Aorta (tissue), 5 donors: ENCODE results near the gene LRRFIP1. TPM values are rescaled to one million over a fixed set of nuclear protein-coding genes. Genes with fewer than 3 reads are reported as not detected.
A peak's percentile ranks its signal among the peaks of the same experiment; 100 is the strongest.

Source experiments
- ATAC-seq: fragments of 200-7000 bp; cut with Tn5 transposase; one replicate; pipeline ENCODE4 v1.9.1; 2022; ENCODE audit warnings: moderate library complexity; ENCODE audit not compliant: low FRiP score
- DNase-seq, 2 donors: peaks; one replicate each; pipeline ENCODE4 v3.0.0-alpha.2; 2020
- H3K27ac ChIP-seq, 2 donors: one replicate each; pipeline ENCODE4 v1.5.1; 2013; ENCODE audit warnings: low read length in 2 of 2, mild to moderate bottlenecking in 2 of 2, moderate library complexity in 2 of 2, control low read depth in 1 of 2, inconsistent platforms in 1 of 2, low read depth in 1 of 2
- H3K27me3 ChIP-seq, 2 donors: one replicate each; pipeline ENCODE4 v1.6.1; 2013; ENCODE audit warnings: control low read depth in 1 of 2, low read length in 1 of 2, mild to moderate bottlenecking in 1 of 2, moderate library complexity in 1 of 2; ENCODE audit not compliant: insufficient read depth in 2 of 2, control insufficient read depth in 1 of 2
- H3K36me3 ChIP-seq, 2 donors: one replicate each; pipeline ENCODE4 v1.6.1; 2013; ENCODE audit warnings: control low read depth in 1 of 2, low read length in 1 of 2, mild to moderate bottlenecking in 1 of 2; ENCODE audit not compliant: insufficient read depth in 2 of 2, control insufficient read depth in 1 of 2
- H3K4me1 ChIP-seq, 2 donors: one replicate each; pipeline ENCODE4 v1.6.1; 2013; ENCODE audit warnings: low read length in 2 of 2, control low read depth in 1 of 2, mild to moderate bottlenecking in 1 of 2, moderate library complexity in 1 of 2; ENCODE audit not compliant: insufficient read depth in 2 of 2, control insufficient read depth in 1 of 2
- H3K4me3 ChIP-seq, 2 donors: one replicate each; pipeline ENCODE4 v1.5.1; 2013; ENCODE audit warnings: low read length in 2 of 2, control low read depth in 1 of 2, mild to moderate bottlenecking in 1 of 2
- H3K9me3 ChIP-seq: one replicate; pipeline ENCODE4 v1.6.1; 2013; ENCODE audit warnings: mild to moderate bottlenecking, low read length; ENCODE audit not compliant: control insufficient read depth
- WGBS, 2 donors: extraction: QIAGEN DNeasy Blood & Tissue Kit; methylation state at CpG; one replicate each; pipeline ENCODE4 v1.1.7; 2013; 5-methylcytosine and 5-hydroxymethylcytosine counted together
- intact Hi-C, 2 donors: fragments of 100-400 bp; cut with DNase I; formaldehyde crosslinking; loops; one replicate each; pipeline versions ENCODE4 v1.14.2 to v1.15.0; 2022
- polyA plus RNA-seq, 2 donors: library from polyadenylated mRNA; stranded (reverse); fragments of 200-250 nt; gene quantifications; one replicate each; pipeline ENCODE4 v1.2.3, GENCODE V29; 2013
- total RNA-seq, 2 donors: library from RNA; stranded (reverse); fragmentation: NEBNext Ultra II Directional; extraction: Animal tissue kit (Norgen Biotek cat#: 25700); gene quantifications; one replicate each; pipeline ENCODE4 v1.2.1, GENCODE V29; 2021
- donor health status: healthy with polysubstance abuse.
- donor health status: Bipolar disorder and iron deficiency.
- donor health status: DM: no; HTN: no; CAD: no.
- donor health status: DM: no; HTN: no; CAD: no.
- donor health status: DM: yes; HTN: yes; CAD: no.

Gene LRRFIP1
- total and polyA plus RNA-seq, 4 donors, result 100 to 348 (median 169) TPM

DNA sequence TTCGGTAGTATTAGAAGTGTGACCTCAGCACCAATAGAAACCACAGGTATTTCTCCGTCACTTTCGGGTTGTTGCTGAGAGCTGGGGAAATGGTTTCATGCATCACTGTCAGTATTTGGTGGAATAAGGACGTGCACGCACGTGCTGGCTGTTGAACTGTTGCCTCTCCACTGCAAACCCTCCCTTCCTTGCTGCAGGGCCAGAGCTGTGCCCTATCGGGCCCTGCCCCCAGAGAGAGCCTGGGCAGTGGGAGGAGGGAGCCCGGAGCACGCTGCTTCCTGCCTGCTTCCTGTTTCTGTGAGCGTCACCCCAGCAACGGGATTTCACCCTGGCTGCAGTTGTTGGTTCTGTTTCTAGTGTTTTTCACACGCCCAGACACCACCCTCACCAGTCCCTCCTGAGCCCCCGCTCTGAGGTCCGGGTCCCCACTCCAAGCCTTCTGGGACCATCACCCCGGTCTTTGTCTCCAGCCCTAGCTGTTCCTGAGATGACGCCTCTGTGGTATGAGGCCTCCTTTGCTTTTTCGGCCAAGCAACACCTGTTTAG, 47.4 kb downstream of the LRRFIP1 start:
- DNase-seq (peak; percentile 93 to 95), ATAC-seq (peak; percentile 89)
- intact Hi-C loops, result loop anchor here (5.0 kb wide), 2 partner anchors 72 to 78 kb away; no protein-coding TSS in a partner anchor
- Histone ChIP-seq H3K9me3 (no peaks in the 10 kb centered on the region), H3K27ac (peak overlapping the region; percentile 92 to 99), H3K4me1 (peaks cover 2 to 4% of the 10 kb centered on the region in 2 donors), H3K27me3 (no peaks in the 10 kb centered on the region), H3K36me3 (peaks cover 0 to 3% of the 10 kb centered on the region in 2 donors), H3K4me3 (peak overlapping the region in 1 of 2 donors; percentile 23)
- 2 to 4% methylated on average over 17 of the region's 17 CpGs for WGBS, 2 donors

DNA sequence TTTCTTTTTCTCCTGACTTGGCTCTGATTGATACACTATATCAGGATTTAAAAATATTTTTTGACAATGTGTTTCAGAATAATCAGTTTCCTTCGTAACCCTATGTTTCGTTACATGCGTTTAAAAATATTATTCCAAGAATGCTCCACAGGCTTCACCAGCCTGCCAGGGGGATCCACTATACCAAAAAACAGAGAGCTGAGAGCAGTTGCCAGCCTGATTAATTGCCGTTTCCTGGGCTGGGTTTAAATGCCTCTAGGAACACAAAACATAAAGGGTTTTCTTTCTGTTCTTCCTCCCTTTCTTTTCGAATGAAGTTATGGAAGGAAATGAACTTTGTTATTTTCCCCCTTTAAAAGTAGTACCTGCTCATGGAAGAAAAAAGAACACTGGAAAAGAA, 47.9 kb downstream of the LRRFIP1 start:
- no peak for ATAC-seq
- H3K4me1 ChIP-seq, result peaks cover 4% of the 10 kb centered on the region in 2 donors
- WGBS, 2 donors, result 1 to 6% methylated on average over 5 of the region's 5 CpGs
- H3K27me3 ChIP-seq, result no peaks in the 10 kb centered on the region
- peak overlapping the region; percentile 83 to 92 for H3K27ac ChIP-seq
- H3K36me3 ChIP-seq, result peaks cover 0 to 3% of the 10 kb centered on the region in 2 donors
- intact Hi-C loops, result no loop called here
- no peaks in the 10 kb centered on the region for H3K9me3 ChIP-seq
- no peak for DNase-seq
- H3K4me3 ChIP-seq, result peak overlapping the region in 1 of 2 donors; percentile 23

DNA sequence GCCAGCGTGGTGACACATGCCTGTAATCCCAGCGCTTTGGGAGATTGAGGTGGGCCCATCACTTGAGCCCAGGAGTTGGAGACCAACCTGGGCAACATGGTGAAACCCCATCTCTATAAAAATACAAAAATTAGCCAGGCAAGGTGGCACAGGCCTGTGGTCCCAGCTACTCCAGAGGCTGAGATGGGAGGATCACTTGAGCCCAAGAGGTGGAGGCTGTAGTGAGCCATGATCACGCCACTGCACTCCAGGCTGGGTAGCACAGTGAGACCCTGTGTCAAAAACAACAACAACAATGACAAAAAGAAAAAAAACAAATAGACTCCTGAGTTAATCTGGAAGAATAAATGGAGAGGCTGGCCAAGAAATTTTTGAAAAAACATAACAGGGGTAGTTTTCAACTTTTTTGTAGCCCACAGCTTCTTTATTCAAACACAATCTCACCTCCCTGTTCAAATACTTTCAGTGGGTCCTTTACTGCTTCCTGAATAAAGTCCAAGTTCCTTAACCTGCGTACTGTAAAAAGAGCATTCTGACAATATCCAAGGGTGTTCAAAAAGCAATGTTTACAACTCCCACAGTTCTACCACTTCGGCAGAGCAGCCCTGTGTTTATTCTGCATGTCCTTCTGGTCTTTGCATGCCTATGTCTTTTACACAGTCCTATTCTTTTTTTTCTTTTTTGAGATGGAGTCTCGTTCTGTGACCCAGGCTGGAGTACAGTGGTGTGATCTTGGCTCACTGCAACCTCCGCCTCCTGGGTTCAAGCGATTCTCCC, 53.5 kb downstream of the LRRFIP1 start:
- Histone ChIP-seq H3K4me3 (no peak overlapping the region), H3K9me3 (no peaks in the 10 kb centered on the region), H3K27me3 (no peaks in the 10 kb centered on the region), H3K36me3 (no peaks in the 10 kb centered on the region), H3K27ac (peak overlapping the region in 1 of 2 donors; percentile 8), H3K4me1 (peaks cover 0 to 4% of the 10 kb centered on the region in 2 donors)
- ATAC-seq, result no peak
- 87 to 89% methylated on average over 8 of the region's 8 CpGs for WGBS, 2 donors
- intact Hi-C loops, result no loop called here
- no peak for DNase-seq

DNA sequence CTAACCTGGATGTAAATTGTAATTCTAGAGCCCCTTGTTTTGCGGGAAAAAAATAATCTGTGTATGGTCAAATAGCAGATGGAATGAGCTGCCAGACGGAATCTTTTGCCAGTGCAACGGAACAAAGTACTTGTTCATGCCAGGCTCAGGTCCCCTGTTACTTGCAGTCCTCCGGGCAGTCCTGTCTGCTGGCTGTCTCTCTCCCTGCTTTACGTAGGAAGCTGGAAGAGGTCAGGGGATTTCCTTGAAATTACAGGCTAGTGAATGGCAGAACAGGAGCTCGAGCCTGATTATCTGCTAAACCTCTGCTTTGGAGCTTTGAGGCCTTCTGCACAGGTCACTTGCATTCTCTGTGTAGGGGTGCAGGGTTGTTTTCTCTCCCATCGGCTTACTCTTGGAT, 54.8 kb downstream of the LRRFIP1 start:
- H3K27me3 ChIP-seq, result no peaks in the 10 kb centered on the region
- no peaks in the 10 kb centered on the region for H3K36me3 ChIP-seq
- H3K4me1 ChIP-seq, result peaks cover 0 to 4% of the 10 kb centered on the region in 2 donors
- 28 to 38% methylated on average over 7 of the region's 7 CpGs for WGBS, 2 donors
- no peaks in the 10 kb centered on the region for H3K9me3 ChIP-seq
- peak overlapping the region in 1 of 2 donors; percentile 72 for H3K27ac ChIP-seq
- DNase-seq (no peak), ATAC-seq (no peak)
- intact Hi-C loops, result no loop called here
- H3K4me3 ChIP-seq, result no peak overlapping the region

DNA sequence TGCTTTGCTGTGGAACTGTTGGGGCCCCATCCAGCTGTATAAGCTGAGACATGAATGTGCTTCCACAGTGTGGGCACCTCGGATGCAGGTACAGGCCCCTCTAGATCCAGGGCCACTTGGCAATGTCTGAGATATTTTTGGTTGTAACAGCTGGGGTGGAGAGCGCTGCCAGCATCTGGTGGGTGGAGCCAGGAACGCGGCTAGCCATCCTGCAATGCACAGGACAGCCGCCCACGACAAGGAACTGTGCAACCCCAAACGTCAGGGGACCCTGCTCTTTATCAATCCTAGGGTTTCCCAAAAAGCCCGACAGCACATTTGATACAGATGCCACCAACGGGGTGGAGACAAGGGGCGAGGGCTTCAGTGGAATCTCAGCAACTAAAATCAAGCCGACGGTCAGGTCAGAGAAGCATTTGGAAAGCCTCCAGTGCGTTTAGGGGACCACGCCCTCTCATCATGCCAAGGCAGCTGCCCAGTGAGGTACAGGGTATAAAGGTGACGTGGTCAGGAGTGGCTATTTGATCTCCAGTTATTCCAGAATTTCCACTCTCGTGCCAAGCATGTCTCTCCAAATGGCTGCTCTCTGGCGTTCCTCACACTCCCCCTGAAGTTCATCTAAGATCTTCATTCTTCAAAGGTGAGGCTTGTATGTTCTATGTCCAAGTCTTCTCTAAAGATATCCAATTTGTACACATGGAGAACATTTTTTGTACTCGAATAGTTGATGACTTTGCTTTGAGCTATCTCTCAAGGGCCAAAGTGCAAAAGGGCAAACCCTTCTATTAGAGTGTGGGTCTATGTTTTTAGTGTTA, 55.7 kb downstream of the LRRFIP1 start:
- no peak for ATAC-seq
- intact Hi-C loops, result no loop called here
- no peaks in the 10 kb centered on the region for H3K27me3 ChIP-seq
- no peaks in the 10 kb centered on the region for H3K36me3 ChIP-seq
- DNase-seq, result no peak
- H3K9me3 ChIP-seq, result no peaks in the 10 kb centered on the region
- 76 to 79% methylated on average over 18 of the region's 18 CpGs for WGBS, 2 donors
- peak overlapping the region in 1 of 2 donors; percentile 72 for H3K27ac ChIP-seq
- H3K4me1 ChIP-seq, result peaks cover 0 to 4% of the 10 kb centered on the region in 2 donors
- H3K4me3 ChIP-seq, result no peak overlapping the region

DNA sequence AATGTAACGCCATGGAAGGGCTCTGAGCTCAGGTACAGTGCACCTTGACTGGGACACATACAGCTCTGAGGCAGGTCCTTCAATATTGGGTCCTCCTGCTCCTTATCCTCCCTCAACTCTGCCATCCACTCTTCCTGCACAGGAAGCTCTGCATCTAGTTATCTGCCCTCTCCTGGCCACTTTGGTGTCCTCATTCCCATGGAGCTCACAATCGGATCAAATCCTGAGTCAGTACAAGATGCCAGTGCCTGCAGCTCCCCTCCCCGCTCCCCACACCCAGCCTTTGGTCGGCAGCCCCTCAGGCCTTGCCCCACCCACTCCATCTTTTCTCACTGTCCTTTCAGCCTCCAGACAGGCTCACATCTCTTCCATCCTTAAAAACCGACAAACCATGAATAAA, 58.0 kb downstream of the LRRFIP1 start:
- H3K36me3 ChIP-seq, result no peaks in the 10 kb centered on the region
- no peaks in the 10 kb centered on the region for H3K9me3 ChIP-seq
- peaks cover 3 to 4% of the 10 kb centered on the region in 2 donors for H3K4me1 ChIP-seq
- WGBS, 2 donors, result 73 to 84% methylated on average over 5 of the region's 5 CpGs
- no peak for ATAC-seq
- intact Hi-C loops, result no loop called here
- H3K27ac ChIP-seq, result peak overlapping the region in 1 of 2 donors; percentile 14
- no peaks in the 10 kb centered on the region for H3K27me3 ChIP-seq
- no peak overlapping the region for H3K4me3 ChIP-seq
- DNase-seq, result no peak

DNA sequence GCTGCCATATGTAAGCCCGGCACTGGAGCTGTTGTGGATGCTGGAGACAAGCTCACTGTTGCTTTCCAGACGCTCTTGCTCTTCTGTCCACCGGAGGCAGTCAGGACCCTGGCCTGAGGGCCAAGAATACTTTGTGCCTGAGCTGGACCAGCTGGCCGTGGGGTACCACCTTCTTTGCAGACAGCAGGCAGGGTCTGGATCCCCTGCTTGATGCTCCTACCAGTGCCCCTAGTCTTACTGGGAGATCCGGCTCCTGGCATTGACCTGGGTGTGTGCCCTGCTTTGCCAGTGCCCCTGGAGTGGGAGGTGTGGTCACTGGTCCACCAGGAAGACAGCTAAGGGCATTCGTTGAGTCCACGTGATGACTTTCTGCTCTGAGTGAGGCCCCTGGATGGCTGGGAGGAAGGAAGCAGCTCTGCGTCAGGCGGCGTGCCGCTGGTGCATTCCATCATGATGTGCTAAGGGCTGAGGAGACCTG, 59.3 kb downstream of the LRRFIP1 start:
- Histone ChIP-seq H3K27me3 (no peaks in the 10 kb centered on the region), H3K27ac (peak overlapping the region in 1 of 2 donors; percentile 27), H3K4me1 (peaks cover 3 to 4% of the 10 kb centered on the region in 2 donors), H3K4me3 (no peak overlapping the region), H3K9me3 (no peaks in the 10 kb centered on the region), H3K36me3 (no peaks in the 10 kb centered on the region)
- 90% methylated on average over 11 of the region's 11 CpGs for WGBS, 2 donors
- DNase-seq (peak in 1 of 2 donors; percentile 71), ATAC-seq (no peak)
- intact Hi-C loops, result no loop called here

DNA sequence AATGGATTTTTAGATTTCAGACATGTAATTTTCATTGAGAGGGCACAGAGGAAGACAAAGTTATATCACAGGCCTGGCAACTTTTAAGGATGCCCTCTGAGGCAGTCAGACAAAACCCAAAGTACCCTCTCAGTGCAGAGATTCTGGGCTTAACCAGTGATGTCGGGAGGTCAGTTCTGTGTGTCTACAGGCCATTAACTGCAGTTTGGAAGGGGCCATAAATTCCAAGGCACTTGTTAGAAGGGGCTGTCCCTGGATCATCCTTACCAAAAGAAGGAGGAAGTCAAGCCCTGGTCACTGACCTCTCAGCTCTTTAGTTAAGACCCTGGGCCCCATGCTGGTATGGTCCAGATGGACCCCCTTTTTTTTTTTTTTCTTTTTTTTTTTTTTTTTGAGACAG, 60.7 kb downstream of the LRRFIP1 start:
- H3K27ac ChIP-seq, result peak overlapping the region; percentile 88 to 98
- H3K4me1 ChIP-seq, result peaks cover 3 to 4% of the 10 kb centered on the region in 2 donors
- intact Hi-C loops, result no loop called here
- 63 to 67% methylated on average over 1 of the region's 1 CpG for WGBS, 2 donors
- no peak overlapping the region for H3K4me3 ChIP-seq
- H3K27me3 ChIP-seq, result no peaks in the 10 kb centered on the region
- ATAC-seq (no peak), DNase-seq (no peak)
- no peaks in the 10 kb centered on the region for H3K36me3 ChIP-seq
- no peaks in the 10 kb centered on the region for H3K9me3 ChIP-seq
